Measurements from ENCODE around the gene PLS3. TPM values are rescaled to one million over a fixed set of nuclear protein-coding genes. Genes with fewer than 3 reads are reported as not detected.
A peak's percentile ranks its signal among the peaks of the same experiment; 100 is the strongest.

PLS3 gene
- polyA plus RNA-seq, 6 donors from 2014 or later: 0.32 TPM; not detected in 5

DNA sequence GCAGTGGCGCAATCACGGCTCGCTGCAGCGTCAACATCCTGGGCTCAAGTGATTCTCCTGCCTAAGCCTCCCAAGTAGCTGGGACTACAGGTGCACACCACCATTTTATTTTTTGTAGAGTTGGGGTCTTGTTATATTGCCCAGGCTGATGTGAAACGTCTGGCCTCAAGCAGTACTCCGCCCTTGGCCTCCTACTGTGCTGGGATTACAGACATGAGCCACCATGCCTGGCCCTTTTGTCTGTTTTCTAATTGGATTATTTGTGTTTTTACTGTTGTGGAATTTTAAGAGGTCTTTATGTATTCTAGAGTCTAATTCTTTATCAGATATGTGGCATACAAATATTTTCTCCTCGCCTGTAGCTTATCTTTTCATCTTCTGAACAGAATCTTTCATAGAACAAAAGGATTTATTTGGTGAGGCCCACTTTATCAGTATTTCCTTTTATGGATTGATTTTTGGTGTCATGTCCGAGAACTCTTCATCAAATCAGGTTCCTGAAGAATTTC, 18.9 kb downstream of the PLS3 start:
- DNase-seq (no peak), ATAC-seq (ENCODE audit: low read depth in 2 of 2) (no peak)
- no peaks in the 10 kb centered on the region for H3K27me3 Mint-ChIP-seq
- H3K4me1 Mint-ChIP-seq: no peaks in the 10 kb centered on the region
- peaks cover 0 to 5% (median 0%) of the 10 kb centered on the region in 7 donors for H3K9me3 Mint-ChIP-seq
- H3K4me3 Mint-ChIP-seq: no peak overlapping the region
- H3K27ac Mint-ChIP-seq: no peak overlapping the region
- no peaks in the 10 kb centered on the region for H3K36me3 Mint-ChIP-seq

DNA sequence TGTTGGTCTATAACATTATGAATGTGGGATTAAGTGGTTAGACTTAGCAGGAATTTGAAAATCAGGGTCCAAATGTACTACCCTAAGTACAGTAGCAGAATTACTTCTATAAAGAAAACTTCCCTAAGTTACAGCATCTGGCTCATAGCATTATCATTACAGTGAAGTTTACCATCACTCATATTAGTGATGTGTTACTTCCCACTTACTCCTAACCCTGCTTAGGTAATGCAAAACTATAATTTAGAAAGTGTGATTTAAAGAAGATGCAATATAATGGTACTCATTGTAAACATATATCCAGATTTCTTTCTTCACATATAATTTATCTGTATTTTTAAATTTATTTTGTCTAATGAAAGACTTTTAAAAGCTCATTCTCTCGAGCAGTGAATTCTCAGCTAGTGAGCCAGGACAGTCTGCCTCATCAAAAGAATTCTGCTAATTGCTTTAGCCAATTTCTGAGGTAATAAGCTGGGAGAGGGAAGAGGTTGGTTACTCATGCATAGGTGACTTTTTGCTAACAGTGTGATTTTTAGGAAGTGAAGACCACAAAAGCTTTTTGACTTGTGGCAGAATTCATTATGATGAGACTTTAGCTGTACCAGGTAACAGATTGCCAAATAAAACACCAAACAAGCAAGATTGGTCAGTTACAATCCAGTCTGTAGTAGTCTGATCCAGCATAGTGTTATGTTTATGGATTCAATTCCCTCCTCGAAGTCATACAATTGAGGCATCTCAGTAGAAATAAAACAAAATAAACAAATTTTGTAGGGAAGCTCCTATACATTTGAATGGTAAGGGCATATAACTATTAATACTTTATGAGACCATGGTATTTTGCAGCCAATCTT, 21.0 kb downstream of the PLS3 start:
- no peak for ATAC-seq (ENCODE audit: low read depth in 2 of 2)
- H3K27ac Mint-ChIP-seq: no peak overlapping the region

DNA sequence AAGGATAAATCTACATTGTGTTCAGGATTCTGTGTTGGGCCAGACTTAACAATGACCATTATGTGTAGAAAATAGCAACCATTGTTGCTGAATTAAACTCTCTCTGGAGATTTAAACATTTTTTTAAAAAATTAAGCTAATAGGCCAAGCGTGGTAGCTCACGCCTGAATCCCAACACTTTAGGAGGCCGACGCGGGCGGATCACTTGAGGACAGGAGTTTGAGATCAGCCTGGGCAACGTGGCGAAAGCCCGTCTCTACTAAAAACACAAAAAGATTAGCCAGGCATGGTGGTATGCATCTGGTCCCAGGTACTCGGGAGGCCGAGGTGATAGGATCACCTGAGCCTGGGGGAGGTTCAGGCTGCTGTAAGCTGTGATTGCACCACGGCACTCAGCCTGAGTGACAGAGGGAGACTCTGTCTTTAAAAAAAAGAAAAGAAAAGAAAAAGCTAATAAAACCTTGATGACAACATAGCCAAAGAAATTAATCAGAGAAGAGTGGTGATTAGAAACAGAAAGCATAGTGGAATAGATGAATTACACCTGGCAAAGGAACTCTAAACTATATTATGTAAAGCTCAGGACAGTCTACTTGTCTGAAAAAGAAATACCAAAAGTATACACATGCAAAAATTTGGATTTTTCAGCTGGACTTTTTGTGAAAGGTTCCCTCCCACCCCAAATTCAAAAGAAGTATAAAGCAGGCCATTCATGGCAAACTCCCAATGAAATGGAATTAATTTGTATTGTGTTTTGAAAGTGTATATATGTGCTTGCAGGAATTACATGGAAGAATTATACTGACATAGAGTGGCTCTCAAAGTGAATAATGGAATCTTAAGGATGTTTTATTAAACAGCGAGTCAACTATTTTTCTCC, 21.9 kb downstream of the PLS3 start:
- DNase-seq (no peak), ATAC-seq (ENCODE audit: low read depth in 2 of 2) (no peak)
- H3K4me1 Mint-ChIP-seq: no peaks in the 10 kb centered on the region
- H3K4me3 Mint-ChIP-seq: no peak overlapping the region
- H3K27me3 Mint-ChIP-seq: no peaks in the 10 kb centered on the region
- H3K36me3 Mint-ChIP-seq: no peaks in the 10 kb centered on the region
- peaks cover 0 to 5% (median 0%) of the 10 kb centered on the region in 7 donors for H3K9me3 Mint-ChIP-seq
- H3K27ac Mint-ChIP-seq: no peak overlapping the region

More for the DNA sequence above, 21.0 kb downstream of the PLS3 start:
- no peaks in the 10 kb centered on the region for H3K4me1 Mint-ChIP-seq
- no peaks in the 10 kb centered on the region for H3K27me3 Mint-ChIP-seq
- H3K9me3 Mint-ChIP-seq: peaks cover 0 to 5% (median 0%) of the 10 kb centered on the region in 7 donors
- no peak for DNase-seq
- H3K36me3 Mint-ChIP-seq: no peaks in the 10 kb centered on the region
- H3K4me3 Mint-ChIP-seq: no peak overlapping the region

DNA sequence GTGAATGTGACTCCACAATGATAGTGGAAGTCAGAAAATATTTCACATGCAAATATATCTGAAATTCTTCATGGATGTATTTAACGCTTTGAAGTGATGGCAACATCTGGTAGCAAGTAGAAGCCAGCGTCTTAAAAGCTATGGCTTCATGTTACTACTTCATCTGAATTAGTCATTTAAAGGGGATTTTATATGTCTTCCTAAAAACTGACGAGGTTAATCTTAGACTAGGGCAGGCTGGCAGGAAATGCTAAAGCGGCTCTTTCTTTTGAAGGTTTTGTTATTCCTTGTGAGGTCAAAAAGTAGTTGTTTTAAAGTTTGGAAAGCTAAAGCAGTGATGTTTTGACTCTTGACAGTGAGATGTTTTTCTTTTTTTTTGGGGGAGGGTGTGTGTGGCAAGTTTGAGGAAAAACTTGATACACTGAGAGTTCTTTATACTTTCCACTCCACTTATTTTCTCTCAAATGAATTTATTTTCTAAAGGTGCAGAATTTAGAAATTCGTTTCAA, 22.6 kb downstream of the PLS3 start:
- H3K27ac Mint-ChIP-seq: peak overlapping the region in 2 of 6 donors; percentile 64 to 66
- no peak for DNase-seq
- no peak for ATAC-seq (ENCODE audit: low read depth in 2 of 2)
- no peak overlapping the region for H3K4me3 Mint-ChIP-seq
- no peaks in the 10 kb centered on the region for H3K4me1 Mint-ChIP-seq
- no peaks in the 10 kb centered on the region for H3K36me3 Mint-ChIP-seq
- peaks cover 0 to 5% (median 0%) of the 10 kb centered on the region in 7 donors for H3K9me3 Mint-ChIP-seq
- no peaks in the 10 kb centered on the region for H3K27me3 Mint-ChIP-seq

- DNase-seq (no peak), ATAC-seq (ENCODE audit: low read depth in 2 of 2) (no peak)
- Mint-ChIP-seq H3K4me3 (no peak overlapping the region), H3K27me3 (no peaks in the 10 kb centered on the region), H3K27ac (no peak overlapping the region), H3K9me3 (peaks cover 0 to 3% (median 0%) of the 10 kb centered on the region in 7 donors), H3K36me3 (no peaks in the 10 kb centered on the region), H3K4me1 (no peaks in the 10 kb centered on the region)
These were observed 23.7 kb downstream of the PLS3 start for GRCh38 chrX:115584696-115585095.

DNA sequence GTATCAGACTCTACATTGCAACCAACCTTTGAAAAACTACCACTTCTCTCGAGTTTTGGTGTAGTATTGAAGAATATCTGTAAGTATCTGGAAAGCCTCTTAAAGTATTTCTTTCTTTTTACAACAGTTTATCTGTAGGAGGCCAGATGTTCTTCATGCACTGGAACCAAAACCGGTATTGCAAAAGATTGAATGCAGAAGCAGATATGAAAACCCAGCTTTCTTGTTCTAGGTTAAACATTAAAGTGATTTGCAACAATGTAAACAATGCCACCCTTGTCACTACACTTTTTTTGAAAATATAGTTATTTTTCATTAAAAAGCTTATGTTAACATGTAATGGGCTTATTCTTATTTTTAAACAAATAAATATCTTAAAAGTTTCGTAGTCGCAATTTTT, 27.2 kb downstream of the PLS3 start:
- Mint-ChIP-seq H3K27me3 (no peaks in the 10 kb centered on the region), H3K27ac (no peak overlapping the region), H3K4me3 (no peak overlapping the region), H3K36me3 (no peaks in the 10 kb centered on the region), H3K4me1 (no peaks in the 10 kb centered on the region), H3K9me3 (peaks cover 0 to 2% (median 0%) of the 10 kb centered on the region in 7 donors)
- ATAC-seq (ENCODE audit: low read depth in 2 of 2): no peak
- no peak for DNase-seq

- no peaks in the 10 kb centered on the region for H3K36me3 Mint-ChIP-seq
- ATAC-seq (ENCODE audit: low read depth in 2 of 2): no peak
- H3K27ac Mint-ChIP-seq: no peak overlapping the region
- H3K4me1 Mint-ChIP-seq: no peaks in the 10 kb centered on the region
- no peak for DNase-seq
- H3K9me3 Mint-ChIP-seq: peaks cover 0 to 2% (median 0%) of the 10 kb centered on the region in 7 donors
- H3K4me3 Mint-ChIP-seq: no peak overlapping the region
- no peaks in the 10 kb centered on the region for H3K27me3 Mint-ChIP-seq
These were observed 28.4 kb downstream of the PLS3 start for GRCh38 chrX:115589419-115589818.

GRCh38 chrX:115591420-115591819, 30.4 kb downstream of the PLS3 start:
- Mint-ChIP-seq H3K4me1 (no peaks in the 10 kb centered on the region), H3K27me3 (no peaks in the 10 kb centered on the region), H3K4me3 (no peak overlapping the region), H3K36me3 (no peaks in the 10 kb centered on the region), H3K9me3 (peaks cover 0 to 2% (median 0%) of the 10 kb centered on the region in 7 donors), H3K27ac (no peak overlapping the region)
- DNase-seq (no peak), ATAC-seq (ENCODE audit: low read depth in 2 of 2) (no peak)

DNA sequence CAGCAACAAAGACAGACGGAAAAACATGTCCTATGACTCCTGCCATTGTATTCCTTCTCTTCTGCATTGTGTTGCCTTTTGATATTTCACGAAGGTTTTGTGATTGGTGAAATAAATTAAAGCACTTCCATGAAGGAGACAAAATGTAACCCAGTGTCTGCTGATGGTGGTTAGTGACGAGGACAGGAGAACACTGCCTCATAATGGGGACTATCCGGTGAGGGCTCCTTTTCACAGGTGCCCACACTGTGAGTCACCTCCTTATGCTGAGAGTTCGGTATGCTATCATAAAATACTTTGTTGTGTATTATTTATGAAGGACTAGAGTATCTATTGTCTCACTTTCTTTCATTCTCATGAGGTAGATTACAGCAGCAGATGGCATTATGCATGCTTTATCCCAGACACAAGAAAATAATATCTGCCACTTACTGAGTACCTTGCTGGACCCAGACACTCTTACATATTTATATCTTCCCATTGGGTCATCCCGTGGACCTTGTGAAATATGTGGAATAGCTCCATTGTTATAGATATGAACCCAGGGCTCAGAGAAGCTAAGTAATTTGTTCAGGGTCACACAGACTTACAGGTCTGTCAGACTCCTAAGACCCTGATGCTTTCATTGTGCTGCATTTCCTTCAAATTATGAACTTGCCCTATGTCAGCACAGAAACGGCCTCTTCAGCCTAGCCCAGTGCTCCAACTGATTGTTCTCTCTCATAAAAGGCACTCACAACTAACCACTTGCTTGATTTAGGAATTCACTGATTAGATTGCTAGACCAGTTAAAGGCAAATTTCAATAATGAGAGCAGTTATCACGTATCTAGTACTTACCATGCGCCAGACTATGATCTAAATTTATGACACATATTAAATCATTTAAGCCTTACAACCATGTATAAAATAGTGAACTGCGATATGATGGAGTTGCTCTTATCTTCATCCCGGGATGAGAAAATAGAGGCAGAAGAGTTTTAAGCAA, 31.2 kb downstream of the PLS3 start:
- Mint-ChIP-seq H3K4me1 (no peaks in the 10 kb centered on the region), H3K4me3 (no peak overlapping the region), H3K27me3 (no peaks in the 10 kb centered on the region), H3K27ac (no peak overlapping the region), H3K9me3 (peaks cover 0 to 2% (median 0%) of the 10 kb centered on the region in 7 donors), H3K36me3 (no peaks in the 10 kb centered on the region)
- ATAC-seq (ENCODE audit: low read depth in 2 of 2) (no peak), DNase-seq (no peak)

- H3K36me3 Mint-ChIP-seq: no peaks in the 10 kb centered on the region
- DNase-seq (no peak), ATAC-seq (ENCODE audit: low read depth in 2 of 2) (no peak)
- H3K9me3 Mint-ChIP-seq: peaks cover 0 to 2% (median 0%) of the 10 kb centered on the region in 7 donors
- H3K27me3 Mint-ChIP-seq: no peaks in the 10 kb centered on the region
- H3K27ac Mint-ChIP-seq: no peak overlapping the region
- no peaks in the 10 kb centered on the region for H3K4me1 Mint-ChIP-seq
- no peak overlapping the region for H3K4me3 Mint-ChIP-seq
These were observed 32.2 kb downstream of the PLS3 start for GRCh38 chrX:115592997-115593734.

DNA sequence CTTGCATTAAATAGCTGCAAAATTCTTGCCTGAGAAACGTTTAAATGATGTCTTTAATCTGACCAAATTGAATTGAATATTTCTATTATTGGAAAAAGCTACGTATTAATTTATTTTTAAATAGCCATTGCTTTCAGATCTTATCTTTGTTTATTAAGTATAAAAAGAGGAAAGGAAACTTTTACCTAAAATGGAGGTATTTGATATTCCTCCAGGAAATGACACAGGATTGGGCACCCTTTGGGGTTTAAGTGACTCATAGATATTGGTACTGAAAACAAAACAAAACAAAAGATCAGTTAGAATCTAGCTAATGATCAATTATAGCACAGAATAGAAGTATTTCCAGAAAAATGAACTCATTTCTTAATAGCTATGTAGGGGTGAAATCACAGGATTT, 34.1 kb downstream of the PLS3 start:
- H3K27me3 Mint-ChIP-seq: no peaks in the 10 kb centered on the region

GRCh38 chrX:115598556-115598955, 37.6 kb downstream of the PLS3 start:
- H3K4me1 Mint-ChIP-seq: no peaks in the 10 kb centered on the region
- no peaks in the 10 kb centered on the region for H3K9me3 Mint-ChIP-seq
- no peaks in the 10 kb centered on the region for H3K36me3 Mint-ChIP-seq
- H3K4me3 Mint-ChIP-seq: no peak overlapping the region
- peaks cover 0 to 10% (median 0%) of the 10 kb centered on the region in 3 donors for H3K27me3 Mint-ChIP-seq
- DNase-seq (no peak), ATAC-seq (ENCODE audit: low read depth in 2 of 2) (no peak)
- no peak overlapping the region for H3K27ac Mint-ChIP-seq

More for the DNA sequence above, 34.1 kb downstream of the PLS3 start:
- no peak for ATAC-seq (ENCODE audit: low read depth in 2 of 2)
- Mint-ChIP-seq H3K36me3 (no peaks in the 10 kb centered on the region), H3K27ac (peak overlapping the region in 1 of 6 donors; percentile 22), H3K4me3 (no peak overlapping the region), H3K4me1 (no peaks in the 10 kb centered on the region), H3K9me3 (peaks cover 0 to 2% (median 0%) of the 10 kb centered on the region in 7 donors)
- DNase-seq: no peak
